ENCODE measurements around the gene SORBS1.

DNA sequence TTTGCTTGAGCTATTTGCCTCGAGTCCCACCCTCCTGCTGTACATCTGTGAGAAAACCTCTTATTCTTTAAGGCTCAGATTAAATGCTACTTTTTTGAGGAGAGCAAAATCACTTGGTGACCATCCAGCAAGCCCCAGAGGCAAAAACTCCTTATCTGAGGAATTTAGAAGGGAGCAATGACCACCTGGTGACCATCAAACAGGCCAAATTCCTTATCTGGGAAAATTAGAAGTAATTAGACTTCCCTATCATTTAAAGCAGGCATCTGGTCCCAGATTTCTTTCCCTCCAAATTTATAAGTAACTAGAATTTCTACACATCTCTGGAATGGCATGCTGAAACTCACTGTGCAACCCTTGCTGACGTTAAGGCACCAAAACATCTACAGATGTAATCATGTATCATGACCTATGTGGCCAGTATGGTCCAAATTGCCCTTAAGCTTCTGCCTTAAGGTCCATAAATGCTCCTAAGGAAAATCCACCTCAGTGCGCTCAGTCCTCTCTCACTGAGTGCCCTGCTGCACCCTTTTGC, 229.5 kb downstream of the SORBS1 start:
- TF ChIP-seq ZFP30 (CRISPR knock-in tag; IDR thresholded peaks at IDR 0.05) (no peak), ZFP3 (CRISPR knock-in tag; IDR thresholded peaks at IDR 0.05) (no peak), ARNTL (CRISPR knock-in tag; IDR thresholded peaks at IDR 0.05; ENCODE audit: borderline replicate concordance, low read depth) (no peak), BACH2 (CRISPR knock-in tag; IDR thresholded peaks at IDR 0.05; ENCODE audit: borderline replicate concordance) (no peak), SNAI2 (CRISPR knock-in tag; IDR thresholded peaks at IDR 0.05) (no peak), TCF4 (CRISPR knock-in tag; IDR thresholded peaks at IDR 0.05; ENCODE audit: borderline replicate concordance) (no peak), PPARA (CRISPR knock-in tag; IDR thresholded peaks at IDR 0.05; ENCODE audit: borderline replicate concordance) (no peak), ZNF8 (CRISPR knock-in tag; IDR thresholded peaks at IDR 0.05) (no peak)
- TF ChIP-seq, protein P1, sequence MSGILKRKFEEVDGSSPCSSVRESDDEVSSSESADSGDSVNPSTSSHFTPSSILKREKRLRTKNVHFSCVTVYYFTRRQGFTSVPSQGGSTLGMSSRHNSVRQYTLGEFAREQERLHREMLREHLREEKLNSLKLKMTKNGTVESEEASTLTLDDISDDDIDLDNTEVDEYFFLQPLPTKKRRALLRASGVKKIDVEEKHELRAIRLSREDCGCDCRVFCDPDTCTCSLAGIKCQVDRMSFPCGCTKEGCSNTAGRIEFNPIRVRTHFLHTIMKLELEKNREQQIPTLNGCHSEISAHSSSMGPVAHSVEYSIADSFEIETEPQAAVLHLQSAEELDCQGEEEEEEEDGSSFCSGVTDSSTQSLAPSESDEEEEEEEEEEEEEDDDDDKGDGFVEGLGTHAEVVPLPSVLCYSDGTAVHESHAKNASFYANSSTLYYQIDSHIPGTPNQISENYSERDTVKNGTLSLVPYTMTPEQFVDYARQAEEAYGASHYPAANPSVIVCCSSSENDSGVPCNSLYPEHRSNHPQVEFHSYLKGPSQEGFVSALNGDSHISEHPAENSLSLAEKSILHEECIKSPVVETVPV (CRISPR knock-in tag; IDR thresholded peaks at IDR 0.05) = no peak
- TF ChIP-seq, protein P2, sequence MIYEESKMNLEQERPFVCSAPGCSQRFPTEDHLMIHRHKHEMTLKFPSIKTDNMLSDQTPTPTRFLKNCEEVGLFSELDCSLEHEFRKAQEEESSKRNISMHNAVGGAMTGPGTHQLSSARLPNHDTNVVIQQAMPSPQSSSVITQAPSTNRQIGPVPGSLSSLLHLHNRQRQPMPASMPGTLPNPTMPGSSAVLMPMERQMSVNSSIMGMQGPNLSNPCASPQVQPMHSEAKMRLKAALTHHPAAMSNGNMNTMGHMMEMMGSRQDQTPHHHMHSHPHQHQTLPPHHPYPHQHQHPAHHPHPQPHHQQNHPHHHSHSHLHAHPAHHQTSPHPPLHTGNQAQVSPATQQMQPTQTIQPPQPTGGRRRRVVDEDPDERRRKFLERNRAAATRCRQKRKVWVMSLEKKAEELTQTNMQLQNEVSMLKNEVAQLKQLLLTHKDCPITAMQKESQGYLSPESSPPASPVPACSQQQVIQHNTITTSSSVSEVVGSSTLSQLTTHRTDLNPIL (CRISPR knock-in tag; IDR thresholded peaks at IDR 0.05; ENCODE audit: low read depth) = no peak

Data from SK-N-SH treated with all-trans-retinoic acid at 6 μM for 48 hours (cell line).